GM18499 (cell line): Measurements from ENCODE around the gene PCDHB8.
"Not testable (repeated sequence)": the region's sequence is repeated elsewhere in the genome, so short reads cannot be mapped to it uniquely, and the experiment has no call there.

Experiments
- ATAC-seq: cut with Tn5 transposase; IDR thresholded peaks from one replicate; pipeline ENCODE4 v1.9.1; 2021; ENCODE audit warnings: moderate number of reproducible peaks; ENCODE audit not compliant: insufficient read depth, unreplicated experiment

The PCDHB8 gene

DNA sequence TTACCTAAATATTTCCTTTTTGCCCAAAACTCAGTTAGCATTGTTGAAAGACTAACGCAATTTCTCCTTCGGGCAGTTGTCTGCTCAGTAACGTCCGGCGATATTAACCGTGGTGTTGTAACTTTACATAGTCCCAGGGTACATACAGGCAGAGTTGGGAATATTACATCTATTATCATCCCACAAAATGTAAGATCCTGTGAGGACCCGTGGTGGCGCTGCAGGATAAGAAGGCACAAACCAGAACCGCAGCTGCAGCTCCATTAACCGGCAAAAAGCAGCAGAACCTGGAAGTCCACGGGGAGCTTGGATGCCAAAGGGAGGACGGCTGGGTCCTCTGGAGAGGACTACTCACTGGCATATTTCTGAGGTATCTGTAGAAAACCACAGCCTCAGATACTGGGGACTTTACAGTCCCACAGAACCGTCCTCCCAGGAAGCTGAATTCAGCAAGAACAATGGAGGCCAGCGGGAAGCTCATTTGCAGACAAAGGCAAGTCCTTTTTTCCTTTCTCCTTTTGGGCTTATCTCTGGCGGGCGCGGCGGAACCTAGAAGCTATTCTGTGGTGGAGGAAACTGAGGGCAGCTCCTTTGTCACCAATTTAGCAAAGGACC is at the start of gene PCDHB8:
TSS of gene PCDHB8 (plus strand) at position 214 of the 615 bp plus-strand sequence. CDS start at position 459, 245 bp downstream.
- ATAC-seq = not testable (repeated sequence)

- ATAC-seq = no peak
These were observed 42.4 kb upstream of the PCDHB8 start, which contains the start of gene PCDHB5 for GRCh38 chr5:141135030-141135717. Gene PCDHB5, plus strand, starts transcription at chr5:141135206. Its CDS starts 229 bp downstream, at chr5:141135435.

- ATAC-seq = no peak
These were observed 41.8 kb upstream of the PCDHB8 start for GRCh38 chr5:141135718-141136266.

GRCh38 chr5:141137346-141137745 is 40.2 kb upstream of the PCDHB8 start:
- not testable (repeated sequence) for ATAC-seq

DNA sequence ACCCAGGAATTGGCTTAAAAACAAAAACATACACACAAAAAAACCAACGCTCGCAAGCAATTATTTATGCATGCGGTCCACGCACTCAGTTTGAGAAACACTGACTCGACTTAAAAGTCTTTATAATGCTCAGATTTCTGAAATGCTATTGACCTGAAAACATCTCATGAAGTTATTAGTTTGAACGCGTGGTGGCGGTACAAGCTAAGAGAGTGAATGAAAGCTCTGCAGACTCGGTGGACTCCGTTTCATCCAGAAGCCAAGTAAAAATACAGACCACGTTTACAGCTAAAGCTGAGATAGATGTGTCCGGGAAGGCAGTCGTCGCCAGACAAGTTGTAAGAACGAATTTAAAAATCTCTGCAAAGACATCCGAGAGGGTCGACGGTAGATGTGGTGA is 27.8 kb upstream of the PCDHB8 start, which contains the start of gene PCDHB6:
TSS of gene PCDHB6 (plus strand) at position 246 of the 400 bp plus-strand sequence. CDS start 201 bp downstream, outside the sequence.
- ATAC-seq = no peak

- no peak for ATAC-seq
These were observed 27.2 kb upstream of the PCDHB8 start for GRCh38 chr5:141150224-141150992.

DNA sequence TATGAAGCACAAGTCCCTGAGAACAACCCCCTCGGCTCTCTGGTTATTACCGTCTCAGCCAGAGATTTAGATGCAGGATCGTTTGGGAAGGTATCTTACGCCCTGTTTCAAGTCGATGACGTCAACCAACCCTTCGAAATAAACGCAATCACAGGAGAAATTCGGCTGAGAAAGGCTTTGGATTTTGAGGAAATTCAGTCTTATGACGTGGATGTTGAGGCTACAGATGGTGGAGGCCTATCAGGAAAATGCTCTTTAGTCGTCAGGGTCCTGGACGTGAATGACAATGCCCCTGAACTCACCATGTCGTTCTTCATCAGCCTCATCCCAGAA is 26.6 kb upstream of the PCDHB8 start:
- no peak for ATAC-seq

- not testable (repeated sequence) for ATAC-seq
These were observed 26.0 kb upstream of the PCDHB8 start for GRCh38 chr5:141151632-141152031.

GRCh38 chr5:141152096-141152495 is 25.5 kb upstream of the PCDHB8 start:
- ATAC-seq = not testable (repeated sequence)

DNA sequence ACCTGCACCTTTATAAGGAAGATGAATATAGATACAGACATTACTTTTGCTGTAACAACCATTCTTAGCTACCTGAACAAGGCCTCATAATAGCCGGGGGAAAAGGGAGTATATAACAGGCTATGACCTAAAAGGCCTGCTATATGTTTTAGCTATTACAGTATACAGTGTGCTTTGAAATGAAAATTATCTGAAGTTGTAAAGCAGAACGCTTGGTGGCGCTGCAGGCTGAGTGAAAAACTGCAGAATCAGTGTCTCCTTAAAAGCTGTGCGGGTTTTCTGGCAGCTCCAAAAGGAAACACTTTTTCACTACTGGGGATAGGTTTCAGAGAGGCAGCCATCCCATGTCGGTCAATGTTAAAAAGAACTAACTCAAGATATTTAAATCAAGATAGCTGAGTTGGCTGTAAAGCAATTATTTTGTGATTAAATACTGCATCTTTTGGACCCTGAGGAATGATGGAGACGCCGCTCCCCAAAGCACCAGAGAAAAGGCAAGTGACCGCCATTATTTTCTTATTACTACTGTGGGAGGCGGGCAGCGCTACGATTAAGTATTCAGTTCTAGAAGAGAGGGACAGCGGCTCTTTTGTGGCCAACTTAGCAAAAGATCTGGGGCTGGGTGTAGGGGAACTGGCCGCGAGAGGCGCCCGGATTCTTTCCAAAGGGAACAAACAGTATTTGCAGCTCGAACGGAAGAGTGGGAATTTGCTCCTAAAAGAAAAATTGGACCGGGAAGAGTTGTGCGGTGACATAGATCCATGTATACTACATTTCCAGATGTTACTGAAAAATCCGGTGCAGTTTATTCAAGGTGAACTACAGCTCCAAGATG is 21.8 kb upstream of the PCDHB8 start:
- no peak for ATAC-seq

GRCh38 chr5:141157356-141157755 is 20.2 kb upstream of the PCDHB8 start:
- ATAC-seq = not testable (repeated sequence)

DNA sequence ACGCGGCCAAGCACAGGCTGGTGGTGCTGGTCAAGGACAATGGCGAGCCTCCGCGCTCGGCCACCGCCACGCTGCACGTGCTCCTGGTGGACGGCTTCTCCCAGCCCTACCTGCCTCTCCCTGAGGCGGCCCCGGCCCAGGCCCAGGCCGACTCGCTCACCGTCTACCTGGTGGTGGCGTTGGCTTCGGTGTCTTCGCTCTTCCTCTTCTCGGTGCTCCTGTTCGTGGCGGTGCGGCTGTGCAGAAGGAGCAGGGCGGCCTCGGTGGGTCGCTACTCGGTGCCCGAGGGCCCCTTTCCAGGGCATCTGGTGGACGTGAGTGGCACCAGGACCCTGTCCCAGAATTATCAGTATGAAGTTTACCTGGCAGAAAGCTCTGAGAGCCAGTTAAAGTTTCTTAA is 19.7 kb upstream of the PCDHB8 start:
- ATAC-seq = not testable (repeated sequence)

GRCh38 chr5:141172381-141173204 is 5.0 kb upstream of the PCDHB8 start, which contains the start of gene PCDHB7:
Gene PCDHB7, plus strand, starts transcription at chr5:141172644. Its CDS starts 192 bp downstream, at chr5:141172836.
- no peak for ATAC-seq

GRCh38 chr5:141174291-141175104 is 3.1 kb upstream of the PCDHB8 start:
- ATAC-seq = not testable (repeated sequence)

DNA sequence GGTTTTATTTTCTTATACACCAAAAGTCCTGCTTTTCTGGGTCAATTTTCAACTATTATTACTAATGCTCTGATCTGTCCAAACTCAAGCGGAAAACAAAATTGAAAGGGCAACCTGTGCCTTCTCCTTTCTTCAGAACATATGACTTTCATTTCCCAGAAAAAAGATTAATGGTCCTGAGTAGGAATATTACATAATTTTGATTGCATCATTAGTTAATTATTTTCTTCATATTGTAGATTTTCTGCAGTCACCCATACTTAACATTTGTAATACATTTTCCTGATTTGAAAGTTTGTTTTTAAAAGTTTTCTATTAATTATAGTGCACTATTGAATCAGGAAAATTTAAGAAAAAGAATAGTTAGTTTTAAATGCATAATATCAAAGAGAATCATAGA is 1.7 kb upstream of the PCDHB8 start:
- ATAC-seq = no peak

DNA sequence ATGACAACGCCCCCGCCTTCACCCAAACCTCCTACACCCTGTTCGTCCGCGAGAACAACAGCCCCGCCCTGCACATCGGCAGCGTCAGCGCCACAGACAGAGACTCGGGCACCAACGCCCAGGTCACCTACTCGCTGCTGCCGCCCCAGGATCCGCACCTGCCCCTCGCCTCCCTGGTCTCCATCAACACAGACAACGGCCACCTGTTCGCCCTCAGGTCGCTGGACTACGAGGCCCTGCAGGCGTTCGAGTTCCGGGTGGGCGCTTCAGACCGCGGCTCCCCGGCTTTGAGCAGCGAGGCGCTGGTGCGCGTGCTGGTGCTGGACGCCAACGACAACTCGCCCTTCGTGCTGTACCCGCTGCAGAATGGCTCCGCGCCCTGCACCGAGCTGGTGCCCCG is 1.8 kb downstream of the PCDHB8 start:
- ATAC-seq = not testable (repeated sequence)

DNA sequence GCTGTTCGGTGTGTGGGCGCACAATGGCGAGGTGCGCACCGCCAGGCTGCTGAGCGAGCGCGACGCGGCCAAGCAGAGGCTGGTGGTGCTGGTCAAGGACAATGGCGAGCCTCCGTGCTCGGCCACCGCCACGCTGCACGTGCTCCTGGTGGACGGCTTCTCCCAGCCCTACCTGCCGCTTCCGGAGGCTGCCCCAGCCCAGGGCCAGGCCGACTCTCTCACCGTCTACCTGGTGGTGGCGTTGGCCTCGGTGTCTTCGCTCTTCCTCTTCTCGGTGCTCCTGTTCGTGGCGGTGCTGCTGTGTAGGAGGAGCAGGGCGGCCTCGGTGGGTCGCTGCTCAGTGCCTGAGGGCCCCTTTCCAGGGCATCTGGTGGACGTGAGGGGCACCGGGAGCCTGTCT is 2.3 kb downstream of the PCDHB8 start:
- ATAC-seq = not testable (repeated sequence)

GRCh38 chr5:141180313-141180712 is 2.7 kb downstream of the PCDHB8 start:
- no peak for ATAC-seq
